Activated CD8-positive, alpha-beta memory T cell treated with anti-CD3 and anti-CD28 coated beads, Interleukin-2, amount 50 U/mL, for 48 hours (primary cell): ENCODE results near the gene RNASE4.

Experiments
- DNase-seq: peaks from one replicate; pipeline ENCODE4 v3.0.0-alpha.2; 2020

RNASE4 gene

GRCh38 chr14:20748439-20748838 lies 64.1 kb downstream of the RNASE4 start:
- DNase-seq: no peak

GRCh38 chr14:20750194-20750593 lies 65.8 kb downstream of the RNASE4 start:
- no peak for DNase-seq
